HCT116 (cell line): ENCODE results near the gene HBP1. TPM values are rescaled to one million over a fixed set of nuclear protein-coding genes. Genes with fewer than 3 reads are reported as not detected.
"Not testable (repeated sequence)": the region's sequence is repeated elsewhere in the genome, so short reads cannot be mapped to it uniquely, and the experiment has no call there.

Source experiments
- ATAC-seq: fragments of 200-7000 bp; cut with Tn5 transposase; 2 replicates; pipeline ENCODE4 v1.9.1; 2020; ENCODE audit warnings: mild to moderate bottlenecking, moderate library complexity
- BruUV-seq: library from RNA; stranded (reverse); fragments of 400-500 nt; replicated peaks from 2 replicates; lab custom pipeline; 2021; lab: Mats Ljungman, UMichigan
- CTCF ChIA-PET: fragments of 300-600 bp; sonication (Branson Sonifier 250); formaldehyde crosslinking; loops from one replicate; lab custom pipeline; 2021; ENCODE audit warnings: antibody characterized with exemption; lab: Charles Lee
- POLR2A ChIA-PET: fragments of 300-600, 350-600 bp; sonication (Branson Sonifier 250); formaldehyde crosslinking; loops from one replicate; lab custom pipeline; 2021; ENCODE audit warnings: antibody characterized with exemption; lab: Charles Lee
- RAD21 ChIA-PET, 2 experiments: fragments of 300-600 bp; sonication (Branson Sonifier 250); formaldehyde crosslinking; loops; one replicate each; lab custom pipeline; 2023; ENCODE audit warnings: low total read pairs in 2 of 2; ENCODE audit not compliant: uncharacterized antibody in 2 of 2, unreplicated experiment in 2 of 2, low non-redundant PET in 1 of 2; lab: Charles Lee
- DNase-seq: peaks from one replicate; pipeline ENCODE4 v3.0.0-alpha.2; 2010; ENCODE audit warnings: low read depth, low spot score
- H2AFZ ChIP-seq: fragments of 200-600 bp; shearing (Covaris generic), sonication (generic); 2 replicates; pipeline ENCODE4 v1.6.1; 2017; ENCODE audit warnings: low read depth, mixed run types, mixed read lengths, antibody characterized with exemption, low read length; ENCODE audit not compliant: poor library complexity, severe bottlenecking
- H3K27ac ChIP-seq: 2 replicates; pipeline ENCODE4 v1.5.1; 2012; ENCODE audit warnings: low read depth, low read length
- H3K27me3 ChIP-seq: fragments of 200-600 bp; sonication (generic); 2 replicates; pipeline ENCODE4 v1.6.1; 2016; ENCODE audit warnings: mixed run types, low read length, mixed read lengths; ENCODE audit not compliant: insufficient read depth
- H3K36me3 ChIP-seq, 2 experiments: fragments of 200-500 bp in 1 of 2; fragments of 200-600 bp in 1 of 2; sonication (Bioruptor generic) in 1 of 2; sonication (generic) in 1 of 2; 2 replicates each; pipeline versions ENCODE4 v1.5.1 to v1.6.1; 2014 to 2016; ENCODE audit warnings: low read length in 2 of 2, inconsistent platforms in 1 of 2, mixed read lengths in 1 of 2, mixed run types in 1 of 2; ENCODE audit not compliant: insufficient read depth in 2 of 2, control insufficient read depth in 1 of 2
- H3K4me1 ChIP-seq, 2 experiments: fragments of 200-600 bp in 1 of 2; sonication (generic) in 1 of 2; 2 replicates each; pipeline versions ENCODE4 v1.5.1 to v1.6.1; 2012 to 2017; ENCODE audit warnings: low read length in 2 of 2, inconsistent platforms in 1 of 2, mild to moderate bottlenecking in 1 of 2, mixed read lengths in 1 of 2, mixed run types in 1 of 2, moderate library complexity in 1 of 2; ENCODE audit not compliant: insufficient read depth in 2 of 2, control insufficient read depth in 1 of 2
- H3K4me2 ChIP-seq: fragments of 200-600 bp; sonication (generic); 2 replicates; pipeline ENCODE4 v1.6.1; 2017; ENCODE audit warnings: mixed run types, low read length, mixed read lengths
- H3K4me3 ChIP-seq, 2 experiments: fragments of 200-600 bp in 1 of 2; sonication (generic) in 1 of 2; replicated peaks in 1 of 2; 2 replicates each; pipeline ENCODE4 v1.5.1; 2011 to 2016; ENCODE audit warnings: low read length in 2 of 2, control low read depth in 1 of 2, low read depth in 1 of 2, mild to moderate bottlenecking in 1 of 2, mixed read lengths in 1 of 2, mixed run types in 1 of 2
- H3K79me2 ChIP-seq: fragments of 200-600 bp; sonication (generic); 2 replicates; pipeline ENCODE4 v1.6.1; 2017; ENCODE audit warnings: mild to moderate bottlenecking, mixed run types, low read length, moderate library complexity, mixed read lengths; ENCODE audit not compliant: insufficient read depth
- H3K9ac ChIP-seq: fragments of 200-600 bp; sonication (generic); 2 replicates; pipeline ENCODE4 v1.6.1; 2016; ENCODE audit warnings: low read length, mixed read lengths
- H3K9me2 ChIP-seq: fragments of 200-600 bp; sonication (generic), shearing (Covaris generic); 2 replicates; pipeline ENCODE4 v1.6.1; 2017; ENCODE audit warnings: mixed run types, mild to moderate bottlenecking, moderate library complexity; ENCODE audit not compliant: insufficient read depth
- H3K9me3 ChIP-seq, 2 experiments: fragments of 200-500 bp in 1 of 2; fragments of 200-600 bp in 1 of 2; sonication (Bioruptor generic) in 1 of 2; sonication (generic) in 1 of 2; 2 replicates each; pipeline ENCODE4 v1.6.1; 2014 to 2017; ENCODE audit warnings: low read length in 2 of 2, mixed read lengths in 2 of 2, inconsistent platforms in 1 of 2, low read depth in 1 of 2, mild to moderate bottlenecking in 1 of 2, mixed run types in 1 of 2, moderate library complexity in 1 of 2; ENCODE audit not compliant: control insufficient read depth in 1 of 2, insufficient read depth in 1 of 2
- H4K20me1 ChIP-seq: fragments of 200-600 bp; sonication (generic), shearing (Covaris generic); 2 replicates; pipeline ENCODE4 v1.6.1; 2017; ENCODE audit warnings: mixed run types, mild to moderate bottlenecking, moderate library complexity; ENCODE audit not compliant: insufficient read depth
- CBX3 ChIP-seq: IDR thresholded peaks from 2 replicates; pipeline ENCODE4 v1.6.1; 2012; ENCODE audit warnings: low read depth
- CEBPB ChIP-seq: IDR thresholded peaks from 2 replicates; pipeline ENCODE4 v1.6.1; 2012; ENCODE audit warnings: low read depth
- EGR1 ChIP-seq: IDR thresholded peaks from 2 replicates; pipeline ENCODE4 v1.6.1; 2012; ENCODE audit warnings: low read depth
- ELF1 ChIP-seq: IDR thresholded peaks from 2 replicates; pipeline ENCODE4 v1.6.1; 2012; ENCODE audit warnings: low read depth, borderline replicate concordance
- EZH2 ChIP-seq: fragments of 200-600 bp; sonication (generic); IDR thresholded peaks from 2 replicates; pipeline ENCODE4 v1.6.1; 2017; ENCODE audit warnings: antibody characterized with exemption, mixed run types
- EZH2phosphoT487 ChIP-seq: fragments of 200-600 bp; IDR thresholded peaks from 2 replicates; pipeline ENCODE4 v1.6.1; 2018; ENCODE audit warnings: antibody characterized with exemption, borderline replicate concordance
- JUND ChIP-seq: IDR thresholded peaks from 2 replicates; pipeline ENCODE4 v1.6.1; 2012
- POLR2AphosphoS5 ChIP-seq: IDR thresholded peaks from 2 replicates; pipeline ENCODE4 v1.6.1; 2011; ENCODE audit warnings: mild to moderate bottlenecking, low read depth, low read length, moderate library complexity
- SIN3A ChIP-seq: IDR thresholded peaks from 2 replicates; pipeline ENCODE4 v1.6.1; 2012; ENCODE audit warnings: low read depth
- SRF ChIP-seq: IDR thresholded peaks from 2 replicates; pipeline ENCODE4 v1.6.1; 2012; ENCODE audit warnings: low read depth
- TCF7L2 ChIP-seq: IDR thresholded peaks from 2 replicates; pipeline ENCODE4 v1.7.0; 2011; ENCODE audit warnings: borderline replicate concordance, inconsistent platforms; ENCODE audit not compliant: insufficient read depth, insufficient read length; ENCODE audit errors: extremely low read depth
- YY1 ChIP-seq: IDR thresholded peaks from 2 replicates; pipeline ENCODE4 v1.6.1; 2011; ENCODE audit warnings: low read length, low read depth, moderate library complexity, mild to moderate bottlenecking; ENCODE audit not compliant: insufficient replicate concordance; ENCODE audit errors: extremely low read depth
- intact Hi-C: fragments of 100-400 bp; cut with micrococcal nuclease; formaldehyde crosslinking; loops from 2 replicates; pipeline ENCODE4 v1.10.0; 2022
- total RNA-seq: library from RNA; stranded (reverse); gene quantifications from one replicate; pipeline ENCODE4 v1.2.1, GENCODE V29; 2021; ENCODE audit not compliant: unreplicated experiment

Gene HBP1
- total RNA-seq, 1 experiment from 2014 or later = 24.3 TPM

- Histone ChIP-seq H3K4me2 (no peak overlapping the region), H2AFZ (no peak overlapping the region), H3K4me1 (no peaks in the 10 kb centered on the region), H3K27ac (no peak overlapping the region), H3K27me3 (no peaks in the 10 kb centered on the region), H3K9ac (no peak overlapping the region), H3K79me2 (no peaks in the 10 kb centered on the region), H3K36me3 (no peaks in the 10 kb centered on the region), H3K4me3 (no peak overlapping the region), H4K20me1 (no peaks in the 10 kb centered on the region), H3K9me2 (no peaks in the 10 kb centered on the region), H3K9me3 (no peaks in the 10 kb centered on the region)
- ATAC-seq = no peak
- RAD21 ChIA-PET = no interaction called here
- POLR2A ChIA-PET = no interaction called here
- no TSS peak for BruUV-seq
- intact Hi-C loops = no loop called here
- CTCF ChIA-PET = no interaction called here
- TF ChIP-seq ELF1 (no peak), CBX3 (no peak), POLR2AphosphoS5 (no peak), CEBPB (no peak), SRF (no peak), JUND (no peak), YY1 (no peak), TCF7L2 (no peak), SIN3A (no peak), EGR1 (no peak), EZH2phosphoT487 (no peak), EZH2 (no peak)
- DNase-seq = no peak
These were observed 75.8 kb downstream of the HBP1 start for GRCh38 chr7:107244613-107245012.

DNA sequence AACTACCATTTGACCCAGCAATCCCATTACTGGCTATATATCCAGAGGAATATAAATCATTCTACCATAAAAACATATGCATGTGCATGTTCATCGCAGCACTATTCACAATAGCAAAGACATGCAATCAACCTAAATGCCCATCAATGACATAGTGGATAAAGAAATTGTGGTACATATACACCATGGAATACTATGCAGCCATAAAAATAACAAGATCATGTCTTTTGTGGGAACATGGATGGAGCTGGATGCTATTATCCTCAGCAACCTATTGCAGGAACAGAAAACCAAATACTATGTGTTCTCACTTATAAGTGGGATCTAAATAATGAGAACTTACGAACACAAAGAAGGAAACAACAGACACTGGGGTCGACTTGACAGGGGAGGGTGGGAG is 78.0 kb downstream of the HBP1 start:
- DNase-seq, H3K9ac ChIP-seq, BruUV-seq, H3K9me3 ChIP-seq, ATAC-seq, H3K4me2 ChIP-seq, H3K36me3 ChIP-seq, H3K4me1 ChIP-seq, H2AFZ ChIP-seq, H4K20me1 ChIP-seq, POLR2A ChIA-PET, H3K27ac ChIP-seq, H3K9me2 ChIP-seq, H3K27me3 ChIP-seq, H3K79me2 ChIP-seq, intact Hi-C loops, CTCF ChIA-PET, H3K4me3 ChIP-seq: not testable (repeated sequence)
- RAD21 ChIA-PET = interaction anchor here in 1 of 2 experiments (0.6 kb wide), 1 partner anchor 746 kb away, joined by 6 read pairs; no protein-coding TSS in a partner anchor
